ENCODE results near the gene ENOX1. TPM values are rescaled to one million over a fixed set of nuclear protein-coding genes. Genes with fewer than 3 reads are reported as not detected.

The ENOX1 gene
- total and polyA plus RNA-seq, 2 donors (not counting 3 experiments of a cell fraction or from before 2014, with no cell fraction given) = 0.17 to 0.97 TPM

- no peaks in the 10 kb centered on the region for H3K79me2 ChIP-seq (ENCODE audit: control insufficient read depth, insufficient read depth, low read length)
- CTCF ChIA-PET = no interaction called here
- POLR2A ChIA-PET = no interaction called here
- no peaks in the 10 kb centered on the region for H3K27me3 ChIP-seq (ENCODE audit: control insufficient read depth in 2 of 2, insufficient read depth in 2 of 2, low read length in 2 of 2)
- H3K4me2 ChIP-seq (ENCODE audit: insufficient read depth, low read length) = no peak overlapping the region
- no peak for TF ChIP-seq MAX (IDR thresholded peaks at IDR 0.05; ENCODE audit: insufficient read depth, insufficient read length)
- no peak for FAIRE-seq
- no TSS peak for BruUV-seq (replicated peaks)
- no peak overlapping the region for H3K27ac ChIP-seq (ENCODE audit: insufficient read depth, low read depth, low read length)
- H3K9me1 ChIP-seq (replicated peaks; ENCODE audit: control insufficient read depth, extremely low read depth, insufficient read depth, low read length) = no peaks in the 10 kb centered on the region
- dilution Hi-C loops (cut with MboI; ENCODE audit: extremely low pct_ligation_motif_present, low sequenced_read_pairs) = no loop called here
- H3K9ac ChIP-seq (replicated peaks; ENCODE audit: extremely low read depth, insufficient read depth, low read length) = no peak overlapping the region
- H3K4me1 ChIP-seq (ENCODE audit: control insufficient read depth, extremely low read depth, insufficient read depth, low read length) = no peaks in the 10 kb centered on the region
- H3K36me3 ChIP-seq (ENCODE audit: control insufficient read depth in 2 of 2, extremely low read depth in 1 of 2, insufficient read depth in 2 of 2, low read length in 2 of 2) = no peaks in the 10 kb centered on the region
- H3K9me3 ChIP-seq (replicated peaks; ENCODE audit: control insufficient read depth, insufficient read depth, low read length) = no peaks in the 10 kb centered on the region
- H4K20me1 ChIP-seq (replicated peaks; ENCODE audit: control insufficient read depth, extremely low read depth, insufficient read depth, low read length) = no peaks in the 10 kb centered on the region
- no peak for DNase-seq (ENCODE audit: low read depth, low spot score)
- intact Hi-C loops (cut with micrococcal nuclease) = no loop called here
- no peak overlapping the region for H3K4me3 ChIP-seq (replicated peaks in 1 of 3; ENCODE audit: insufficient read depth in 1 of 3, low read depth in 1 of 3, low read length in 3 of 3)
- H2AFZ ChIP-seq (ENCODE audit: low read depth, low read length) = no peak overlapping the region
Observed at GRCh38 chr13:43331672-43332071, 455.1 kb downstream of the ENOX1 start.

- DNase-seq (ENCODE audit: low read depth, low spot score) (peak; percentile 6), FAIRE-seq (no peak)
- no peak for TF ChIP-seq MAX (IDR thresholded peaks at IDR 0.05; ENCODE audit: insufficient read depth, insufficient read length)
- no peak for TF ChIP-seq POLR2A (IDR thresholded peaks at IDR 0.05; ENCODE audit: low read depth, low read length)
- no peak for TF ChIP-seq MYC (IDR thresholded peaks at IDR 0.05; ENCODE audit: low read depth, low read length)
- TF ChIP-seq POLR2AphosphoS5 (IDR thresholded peaks at IDR 0.05; ENCODE audit: insufficient read depth, low read depth, low read length) = no peak
- TF ChIP-seq CTCF (IDR thresholded peaks at IDR 0.05; ENCODE audit: extremely low read depth in 1 of 2, insufficient read depth in 1 of 2, low read depth in 1 of 2, low read length in 2 of 2) = no peak
- TF ChIP-seq JUN (IDR thresholded peaks at IDR 0.05; ENCODE audit: borderline replicate concordance, insufficient read depth, insufficient read length, low read depth) = no peak
- Histone ChIP-seq H3K79me2 (ENCODE audit: control insufficient read depth, insufficient read depth, low read length) (no peaks in the 10 kb centered on the region), H2AFZ (ENCODE audit: low read depth, low read length) (no peak overlapping the region), H3K9ac (replicated peaks; ENCODE audit: extremely low read depth, insufficient read depth, low read length) (no peak overlapping the region), H3K4me1 (ENCODE audit: control insufficient read depth, extremely low read depth, insufficient read depth, low read length) (no peaks in the 10 kb centered on the region), H3K36me3 (ENCODE audit: control insufficient read depth in 2 of 2, extremely low read depth in 1 of 2, insufficient read depth in 2 of 2, low read length in 2 of 2) (no peaks in the 10 kb centered on the region), H3K27ac (ENCODE audit: insufficient read depth, low read depth, low read length) (no peak overlapping the region), H3K4me2 (ENCODE audit: insufficient read depth, low read length) (no peak overlapping the region), H3K4me3 (replicated peaks in 1 of 3; ENCODE audit: insufficient read depth in 1 of 3, low read depth in 1 of 3, low read length in 3 of 3) (no peak overlapping the region), H3K9me1 (replicated peaks; ENCODE audit: control insufficient read depth, extremely low read depth, insufficient read depth, low read length) (no peaks in the 10 kb centered on the region), H4K20me1 (replicated peaks; ENCODE audit: control insufficient read depth, extremely low read depth, insufficient read depth, low read length) (no peaks in the 10 kb centered on the region), H3K9me3 (replicated peaks; ENCODE audit: control insufficient read depth, insufficient read depth, low read length) (no peaks in the 10 kb centered on the region), H3K27me3 (ENCODE audit: control insufficient read depth in 2 of 2, insufficient read depth in 2 of 2, low read length in 2 of 2) (no peaks in the 10 kb centered on the region)
- POLR2A ChIA-PET = no interaction called here
- dilution Hi-C loops (cut with MboI; ENCODE audit: extremely low pct_ligation_motif_present, low sequenced_read_pairs) (no loop called here), intact Hi-C loops (cut with micrococcal nuclease) (no loop called here)
- CTCF ChIA-PET = interaction anchor here (1.2 kb wide), 2 partner anchors 8 to 9 kb away, joined by 3 read pairs; no protein-coding TSS in a partner anchor
- BruUV-seq (replicated peaks) = no TSS peak
Observed at GRCh38 chr13:43329702-43330101, 457.1 kb downstream of the ENOX1 start.
